Adipose tissue (tissue), 3 donors: ENCODE data around the gene AP1G1. TPM values are rescaled to one million over a fixed set of nuclear protein-coding genes. Genes with fewer than 3 reads are reported as not detected.
"Not testable (repeated sequence)": the region's sequence is repeated elsewhere in the genome, so short reads cannot be mapped to it uniquely, and the experiment has no call there.

Source experiments
- H3K27ac ChIP-seq: one replicate; pipeline ENCODE4 v1.5.1; 2013; ENCODE audit warnings: low read depth, low read length
- WGBS, 3 donors: extraction: QIAGEN DNeasy Blood & Tissue Kit; methylation state at CpG; one replicate each; pipeline ENCODE4 v1.1.7; 2013; 5-methylcytosine and 5-hydroxymethylcytosine counted together
- polyA plus RNA-seq, 3 donors: library from polyadenylated mRNA; stranded (reverse); fragments of 200-250 nt; gene quantifications; one replicate each; pipeline ENCODE4 v1.2.3, GENCODE V29; 2013
- donor health status: healthy with polysubstance abuse.
- donor health status: Bipolar disorder and iron deficiency.
- donor health status: healthy.

Gene AP1G1
- polyA plus RNA-seq, 3 donors: 13.3 to 23.4 (median 22.9) TPM

GRCh38 chr16:71826533-71827017 is 17.9 kb upstream of the AP1G1 start:
- WGBS, 3 donors: 66 to 80% (median 72%) methylated on average over 5 of the region's 5 CpGs

DNA sequence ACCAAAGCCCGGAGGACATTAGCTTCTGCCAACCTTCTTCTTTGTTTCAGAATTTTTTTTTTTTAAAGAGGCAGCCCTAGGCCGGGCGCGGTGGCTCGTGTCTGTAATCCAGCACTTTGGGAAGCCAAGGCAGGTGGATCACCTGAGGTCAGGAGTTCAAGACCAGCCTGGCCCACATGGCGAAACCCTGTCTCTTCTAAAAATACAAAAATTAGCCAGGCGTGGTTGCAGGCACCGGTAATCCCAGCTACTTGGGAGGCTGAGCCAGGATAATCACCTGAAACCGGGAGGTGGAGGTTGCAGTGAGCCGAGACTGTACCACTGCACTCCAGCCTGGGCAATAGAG is 8.5 kb upstream of the AP1G1 start:
- 77 to 86% (median 78%) methylated on average over 10 of the region's 10 CpGs for WGBS, 3 donors

More at GRCh38 chr16:71826533-71827017, 17.9 kb upstream of the AP1G1 start:
- no peak overlapping the region for H3K27ac ChIP-seq

GRCh38 chr16:71811261-71811803 is 2.7 kb upstream of the AP1G1 start:
- no peak overlapping the region for H3K27ac ChIP-seq
- WGBS, 3 donors: 68 to 88% (median 71%) methylated on average over 5 of the region's 5 CpGs

More for the DNA sequence above, 8.5 kb upstream of the AP1G1 start:
- not testable (repeated sequence) for H3K27ac ChIP-seq

- not testable (repeated sequence) for H3K27ac ChIP-seq
- 69 to 90% (median 77%) methylated on average over 11 of the region's 11 CpGs for WGBS, 3 donors
Observed at GRCh38 chr16:71810155-71810530, 1.5 kb upstream of the AP1G1 start.

DNA sequence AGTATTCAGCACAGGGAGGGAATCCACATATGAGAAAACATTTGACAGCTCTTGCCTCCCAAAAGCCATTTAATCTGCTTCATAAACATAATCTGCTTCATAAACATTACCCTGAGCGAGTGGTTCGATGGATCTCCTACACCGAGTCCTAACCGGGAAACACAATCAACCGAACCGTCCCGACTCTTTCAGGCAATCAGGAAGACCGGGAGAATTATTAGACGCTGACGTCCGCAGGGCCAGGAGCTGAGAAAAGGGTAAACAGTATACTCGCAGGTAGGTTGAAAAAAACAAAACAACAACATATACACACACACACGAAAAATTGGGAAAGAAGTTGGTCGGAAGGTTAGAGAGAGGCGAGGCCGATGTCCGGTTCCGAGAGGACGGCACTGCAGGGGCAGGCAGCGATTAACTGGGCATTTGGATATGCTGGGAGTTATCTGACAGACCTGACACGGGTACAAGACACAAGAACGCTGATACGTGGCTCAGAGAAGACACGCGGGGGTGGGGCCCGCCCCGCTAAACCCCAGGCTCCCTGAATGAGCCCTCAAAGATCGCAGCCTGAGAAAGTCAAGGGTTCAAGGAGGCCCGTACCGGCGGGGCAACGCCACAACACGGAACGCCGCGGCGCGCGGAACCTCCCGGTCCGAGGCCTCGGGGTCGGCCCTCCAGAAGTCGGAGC is 585 bp downstream of the AP1G1 start:
- WGBS, 3 donors: 0% methylated on average over 43 to 44 of the region's 44 CpGs
- H3K27ac ChIP-seq: peak overlapping the region; percentile 40

- H3K27ac ChIP-seq: no peak overlapping the region
- WGBS, 3 donors: 87 to 94% (median 89%) methylated on average over 1 of the region's 1 CpG
Observed at GRCh38 chr16:71803305-71803690, 5.3 kb downstream of the AP1G1 start.

- 86 to 95% (median 91%) methylated on average over 2 of the region's 2 CpGs for WGBS, 3 donors
- H3K27ac ChIP-seq: no peak overlapping the region
Observed at GRCh38 chr16:71796501-71797097, 12.0 kb downstream of the AP1G1 start.

GRCh38 chr16:71794943-71795342 is 13.7 kb downstream of the AP1G1 start:
- WGBS, 3 donors: 26 to 58% (median 48%) methylated on average over 1 of the region's 1 CpG
- H3K27ac ChIP-seq: no peak overlapping the region

DNA sequence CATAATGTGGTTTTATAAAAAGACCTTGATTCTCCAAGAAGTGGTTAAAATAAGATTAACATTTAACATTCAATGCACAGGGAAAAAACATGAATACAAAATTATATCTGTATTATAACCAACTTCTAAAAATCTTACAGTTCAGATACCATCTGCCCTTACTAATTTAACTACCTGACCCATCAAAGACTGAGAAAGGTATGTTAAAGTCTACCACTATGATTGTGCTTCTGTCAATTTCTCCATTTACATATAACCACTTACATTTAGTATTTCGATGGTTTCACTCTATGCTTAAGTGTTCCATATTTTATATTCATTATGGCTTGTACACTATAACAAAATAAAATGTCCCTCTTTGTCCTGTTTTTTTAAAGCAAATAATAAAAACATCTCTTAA is 14.6 kb downstream of the AP1G1 start:
- H3K27ac ChIP-seq: no peak overlapping the region
- WGBS, 3 donors: 86 to 94% (median 91%) methylated on average over 1 of the region's 1 CpG

DNA sequence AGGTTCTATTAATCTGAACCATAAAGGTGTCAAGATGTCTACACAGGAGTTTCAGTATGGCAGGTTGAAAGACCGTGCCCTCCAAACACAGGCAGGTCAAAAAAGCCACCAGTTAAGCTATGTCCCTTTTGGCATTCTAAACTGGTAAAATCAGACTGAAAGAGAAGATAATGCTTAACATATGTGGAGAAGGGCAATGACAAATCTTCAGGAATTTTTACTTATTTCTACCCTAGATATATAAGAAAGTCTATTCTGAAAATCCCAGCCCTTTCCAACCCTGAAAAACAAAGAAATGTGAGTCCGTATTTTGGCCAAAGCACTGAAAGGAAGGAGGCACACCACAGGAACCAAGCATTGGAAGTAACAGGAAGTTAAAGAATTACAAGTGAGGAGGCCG is 16.5 kb downstream of the AP1G1 start:
- no peak overlapping the region for H3K27ac ChIP-seq
- WGBS, 3 donors: 59 to 88% (median 64%) methylated on average over 3 of the region's 3 CpGs

DNA sequence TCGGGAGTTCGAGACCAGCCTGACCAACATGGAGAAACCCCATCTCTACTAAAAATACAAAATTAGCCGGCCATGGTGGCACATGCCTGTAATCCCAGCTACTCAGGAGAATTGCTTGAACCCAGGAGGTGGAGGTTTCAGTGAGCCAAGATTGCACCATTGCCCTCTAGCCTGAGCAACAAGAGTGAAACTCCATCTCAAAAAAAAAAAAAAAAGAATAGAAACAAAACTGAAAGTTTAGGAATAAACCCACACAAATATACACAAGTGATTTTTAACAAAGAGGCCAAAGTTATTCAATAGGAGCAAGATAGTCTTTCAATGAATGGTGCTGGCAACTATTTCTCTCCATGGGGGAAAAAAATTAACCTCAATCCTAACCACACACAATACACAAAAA is 18.3 kb downstream of the AP1G1 start:
- 85 to 97% (median 93%) methylated on average over 3 of the region's 3 CpGs for WGBS, 3 donors
- H3K27ac ChIP-seq: not testable (repeated sequence)

GRCh38 chr16:71789136-71789535 is 19.5 kb downstream of the AP1G1 start:
- no peak overlapping the region for H3K27ac ChIP-seq
- 95 to 97% (median 97%) methylated on average over 8 of the region's 8 CpGs for WGBS, 3 donors

DNA sequence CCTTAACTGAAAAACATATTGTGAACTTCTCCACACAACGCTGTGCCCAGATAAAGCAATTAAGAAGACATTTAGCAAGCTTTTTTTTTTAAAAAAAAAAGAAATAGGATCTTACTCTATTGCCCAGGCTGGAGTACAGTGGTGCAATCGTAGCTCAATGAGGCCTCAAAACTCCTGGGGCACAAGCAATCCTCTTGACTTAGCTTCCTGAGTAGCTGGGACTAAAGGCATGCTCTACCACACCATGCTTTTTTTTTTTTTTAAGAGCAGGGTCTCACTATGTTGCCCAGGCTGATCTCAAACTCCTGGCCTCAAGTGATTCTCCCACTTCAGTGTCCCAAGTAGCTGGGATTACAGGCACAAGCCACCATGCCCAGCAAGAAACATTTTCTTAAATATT is 20.1 kb downstream of the AP1G1 start:
- no peak overlapping the region for H3K27ac ChIP-seq
- 74 to 90% (median 90%) methylated on average over 2 of the region's 2 CpGs for WGBS, 3 donors

- H3K27ac ChIP-seq: not testable (repeated sequence)
- 95 to 98% (median 95%) methylated on average over 3 of the region's 3 CpGs for WGBS, 3 donors
Observed at GRCh38 chr16:71785143-71785542, 23.5 kb downstream of the AP1G1 start.

GRCh38 chr16:71784093-71784492 is 24.5 kb downstream of the AP1G1 start:
- H3K27ac ChIP-seq: no peak overlapping the region
- WGBS, 3 donors: 87 to 96% (median 95%) methylated on average over 2 of the region's 2 CpGs

- WGBS, 3 donors: 33 to 42% (median 39%) methylated on average over 3 of the region's 3 CpGs
Observed at GRCh38 chr16:71781741-71782140, 26.9 kb downstream of the AP1G1 start.

DNA sequence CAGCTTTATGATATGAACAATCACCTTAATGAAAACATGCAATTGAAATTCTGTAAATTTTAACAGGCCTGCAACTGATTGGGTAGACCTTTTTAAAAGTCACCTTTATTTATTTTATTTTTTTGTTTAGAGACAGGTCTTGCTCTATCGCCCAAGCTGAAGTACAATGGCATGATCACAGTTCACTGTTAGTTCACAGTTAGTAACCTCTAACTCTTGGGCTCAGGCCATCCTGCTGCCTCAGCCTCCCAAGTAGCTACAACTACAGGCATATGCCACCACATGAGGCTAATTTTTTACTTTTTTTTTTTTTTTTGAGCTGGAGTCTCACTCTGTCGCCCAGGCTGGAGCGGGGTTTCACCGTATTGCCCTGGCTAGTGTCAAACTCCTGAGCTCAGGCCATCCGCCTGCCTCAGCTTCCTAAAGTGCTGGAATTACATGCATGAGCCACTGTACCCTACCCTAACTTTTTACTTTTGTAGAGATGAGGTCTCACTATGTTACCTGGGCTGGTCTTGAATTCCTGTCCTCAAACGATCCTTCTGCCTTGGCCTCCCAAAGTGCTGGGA is 28.0 kb downstream of the AP1G1 start:
- no peak overlapping the region for H3K27ac ChIP-seq
- 93 to 98% (median 97%) methylated on average over 6 of the region's 6 CpGs for WGBS, 3 donors

More at GRCh38 chr16:71781741-71782140, 26.9 kb downstream of the AP1G1 start:
- no peak overlapping the region for H3K27ac ChIP-seq

- WGBS, 3 donors: 74 to 92% (median 90%) methylated on average over 5 of the region's 5 CpGs
- H3K27ac ChIP-seq: no peak overlapping the region
Observed at GRCh38 chr16:71778780-71779179, 29.9 kb downstream of the AP1G1 start.

DNA sequence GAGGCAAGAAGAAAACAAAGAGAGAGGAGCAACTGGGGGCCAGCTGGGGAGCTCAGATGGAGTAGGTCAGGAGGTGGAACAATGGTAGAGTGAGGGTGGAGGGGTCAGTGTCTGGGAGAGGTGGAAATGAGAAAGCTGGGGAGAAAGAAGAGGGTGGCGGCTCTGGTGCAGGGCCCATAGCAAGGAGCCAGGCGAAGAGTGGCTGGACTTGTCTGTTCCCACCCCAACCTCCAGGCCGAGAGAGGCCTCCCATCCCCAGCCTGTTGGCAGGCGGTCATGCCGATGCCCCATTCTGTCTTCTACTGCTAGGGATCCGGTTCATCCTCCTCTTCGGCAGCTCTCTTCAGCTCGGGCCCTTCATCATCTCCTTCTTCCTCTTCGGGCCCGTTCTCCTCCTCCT is 31.3 kb downstream of the AP1G1 start:
- 96 to 97% (median 97%) methylated on average over 8 to 10 of the region's 10 CpGs for WGBS, 3 donors
- H3K27ac ChIP-seq: no peak overlapping the region
